Type B pancreatic cell (in vitro differentiated cells): ENCODE measurements around the gene TCF12. TPM values are rescaled to one million over a fixed set of nuclear protein-coding genes. Genes with fewer than 3 reads are reported as not detected.
A peak's percentile ranks its signal among the peaks of the same experiment; 100 is the strongest.

Experiments
- DNase-seq: peaks from one replicate; pipeline ENCODE4 v3.0.0; 2021; ENCODE audit warnings: mixed read lengths; ENCODE audit not compliant: unreplicated experiment; ENCODE audit errors: extremely low spot score
- H3K27ac Mint-ChIP-seq: 2 replicates; pipeline ENCODE4 v1.8.0; 2021; ENCODE audit warnings: mild to moderate bottlenecking, mixed read lengths
- H3K27me3 Mint-ChIP-seq: 2 replicates; pipeline ENCODE4 v1.8.0; 2021; ENCODE audit warnings: mixed read lengths
- H3K36me3 Mint-ChIP-seq: 2 replicates; pipeline ENCODE4 v1.8.0; 2021; ENCODE audit warnings: mixed read lengths
- H3K4me1 Mint-ChIP-seq: one replicate; pipeline ENCODE4 v1.8.0; 2021; ENCODE audit warnings: mixed read lengths; ENCODE audit not compliant: unreplicated experiment
- H3K4me3 Mint-ChIP-seq: 2 replicates; pipeline ENCODE4 v1.8.0; 2021; ENCODE audit warnings: mild to moderate bottlenecking, mixed read lengths
- H3K9me3 Mint-ChIP-seq: 2 replicates; pipeline ENCODE4 v1.8.0; 2021; ENCODE audit warnings: mixed read lengths
- CTCF ChIP-seq: fragments of 200-600 bp; sonication (generic); conservative IDR thresholded peaks from 2 replicates; pipeline ENCODE4 v1.5.0; 2021; ENCODE audit warnings: antibody characterized with exemption, mild to moderate bottlenecking
- total RNA-seq: library from RNA; stranded (reverse); gene quantifications from 2 replicates; pipeline ENCODE4 v1.2.1, GENCODE V29; 2021; ENCODE audit warnings: low replicate concordance

The TCF12 gene
- total RNA-seq, 1 donor from 2014 or later: 153 TPM

DNA sequence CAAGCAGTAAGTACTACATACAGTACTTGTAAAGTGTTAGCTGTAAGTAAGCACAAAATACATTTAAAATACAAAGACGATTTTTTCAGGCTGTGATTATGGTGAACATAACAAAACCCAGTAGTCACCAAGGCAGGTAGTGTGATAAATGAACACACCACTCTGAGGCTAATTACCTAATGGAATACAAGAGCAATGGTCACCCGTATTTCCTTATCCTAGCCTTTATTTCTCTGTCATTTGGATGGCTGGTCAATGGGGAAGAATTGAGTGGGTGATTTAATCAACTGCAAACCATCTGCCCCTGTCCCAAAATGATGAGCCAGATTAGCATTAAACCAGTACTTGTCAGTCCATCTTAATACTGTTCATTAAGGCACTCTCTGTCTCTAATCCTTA is 368.7 kb downstream of the TCF12 start:
- no peak for DNase-seq
- peaks cover 68% of the 10 kb centered on the region for H3K36me3 Mint-ChIP-seq
- TF ChIP-seq CTCF: no peak
- no peaks in the 10 kb centered on the region for H3K27me3 Mint-ChIP-seq
- no peaks in the 10 kb centered on the region for H3K4me1 Mint-ChIP-seq
- H3K4me3 Mint-ChIP-seq: no peak overlapping the region
- H3K27ac Mint-ChIP-seq: no peak overlapping the region
- peaks cover 5% of the 10 kb centered on the region for H3K9me3 Mint-ChIP-seq

DNA sequence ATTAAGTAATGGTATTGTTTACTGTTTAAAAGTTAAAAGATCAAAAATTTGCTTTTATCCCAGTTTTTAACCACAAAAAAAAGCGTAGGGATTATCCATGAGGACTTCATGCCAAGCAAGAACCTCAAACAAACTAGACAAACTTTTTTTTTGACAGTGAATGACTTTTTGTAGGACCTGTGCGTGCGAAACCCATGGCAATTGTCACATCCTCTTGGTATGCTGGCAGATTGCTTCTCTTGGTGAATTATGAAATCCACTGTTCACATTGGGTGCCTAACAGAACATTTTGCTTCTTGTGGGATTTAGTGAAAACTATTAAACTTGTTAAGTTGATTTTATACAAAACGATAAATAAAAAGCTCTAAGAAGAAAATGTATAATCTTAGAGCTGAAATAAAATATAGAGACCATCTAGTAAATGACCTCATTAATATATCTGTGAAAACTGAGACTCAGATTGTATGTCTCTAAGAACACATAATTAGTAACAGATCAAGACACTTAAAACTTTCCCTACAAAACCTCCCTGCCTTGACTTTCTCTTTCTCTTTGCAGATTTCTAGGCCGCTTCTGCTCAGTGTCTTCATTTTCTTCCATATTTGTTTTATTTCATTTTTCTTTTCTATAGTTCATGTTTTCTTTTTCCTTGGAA is 370.6 kb downstream of the TCF12 start:
- Mint-ChIP-seq H3K27ac (no peak overlapping the region), H3K27me3 (no peaks in the 10 kb centered on the region), H3K36me3 (peaks cover 64% of the 10 kb centered on the region), H3K4me3 (no peak overlapping the region), H3K9me3 (peaks cover 11% of the 10 kb centered on the region), H3K4me1 (no peaks in the 10 kb centered on the region)
- DNase-seq: no peak
- TF ChIP-seq CTCF: no peak

DNA sequence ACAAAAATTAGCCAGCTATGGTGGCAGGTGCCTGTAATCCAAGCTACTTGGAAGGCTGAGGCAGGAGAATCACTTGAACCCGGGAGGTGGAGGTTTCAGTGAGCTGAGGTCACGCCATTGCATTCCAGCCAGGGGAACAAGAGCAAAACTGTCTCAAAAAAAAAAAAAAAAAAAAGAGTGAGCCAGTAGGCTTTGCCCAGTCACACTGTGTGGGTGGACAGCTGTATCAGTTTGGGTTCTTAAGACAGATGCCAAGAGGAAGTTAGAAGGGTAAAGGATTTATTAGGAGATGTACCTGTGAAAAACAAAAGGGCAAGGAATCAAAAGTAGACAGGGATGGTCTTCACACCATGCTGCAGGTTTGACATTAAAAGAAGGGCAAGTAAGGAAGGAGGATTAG is 371.7 kb downstream of the TCF12 start:
- Mint-ChIP-seq H3K4me3 (no peak overlapping the region), H3K27ac (no peak overlapping the region), H3K4me1 (no peaks in the 10 kb centered on the region), H3K36me3 (peaks cover 57% of the 10 kb centered on the region), H3K9me3 (peaks cover 11% of the 10 kb centered on the region), H3K27me3 (no peaks in the 10 kb centered on the region)
- no peak for TF ChIP-seq CTCF
- DNase-seq: no peak

GRCh38 chr15:57290826-57291225 is 372.4 kb downstream of the TCF12 start:
- H3K27me3 Mint-ChIP-seq: no peaks in the 10 kb centered on the region
- DNase-seq: no peak
- H3K9me3 Mint-ChIP-seq: peaks cover 11% of the 10 kb centered on the region
- no peak overlapping the region for H3K27ac Mint-ChIP-seq
- H3K4me1 Mint-ChIP-seq: peaks cover 2% of the 10 kb centered on the region
- no peak for TF ChIP-seq CTCF
- no peak overlapping the region for H3K4me3 Mint-ChIP-seq
- H3K36me3 Mint-ChIP-seq: peaks cover 55% of the 10 kb centered on the region

- peaks cover 21% of the 10 kb centered on the region for H3K36me3 Mint-ChIP-seq
- no peak for DNase-seq
- H3K4me1 Mint-ChIP-seq: peaks cover 35% of the 10 kb centered on the region
- H3K27me3 Mint-ChIP-seq: no peaks in the 10 kb centered on the region
- H3K9me3 Mint-ChIP-seq: peaks cover 11% of the 10 kb centered on the region
- TF ChIP-seq CTCF: no peak
- H3K4me3 Mint-ChIP-seq: no peak overlapping the region
- peak overlapping the region; percentile 59 for H3K27ac Mint-ChIP-seq
Observed at GRCh38 chr15:57296473-57297162, 378.2 kb downstream of the TCF12 start.
